Measurements from ENCODE around the gene TMA7.

The TMA7 gene

GRCh38 chr3:48423883-48424695 lies 16.0 kb upstream of the TMA7 start:
- H3K4me3 ChIP-seq (replicated peaks; ENCODE audit: low read depth, low read length): no peak overlapping the region
- DNase-seq (ENCODE audit: low read depth): no peak
- no peak for TF ChIP-seq CTCF (IDR thresholded peaks at IDR 0.05; ENCODE audit: low read length, missing control alignments)

GRCh38 chr3:48425281-48425812 lies 14.7 kb upstream of the TMA7 start:
- DNase-seq (ENCODE audit: low read depth): no peak
- H3K4me3 ChIP-seq (replicated peaks; ENCODE audit: low read depth, low read length): no peak overlapping the region
- TF ChIP-seq CTCF (IDR thresholded peaks at IDR 0.05; ENCODE audit: low read length, missing control alignments): no peak

- no peak for TF ChIP-seq CTCF (IDR thresholded peaks at IDR 0.05; ENCODE audit: low read length, missing control alignments)
- no peak overlapping the region for H3K4me3 ChIP-seq (replicated peaks; ENCODE audit: low read depth, low read length)
- DNase-seq (ENCODE audit: low read depth): no peak
Observed at GRCh38 chr3:48426401-48426909, 13.6 kb upstream of the TMA7 start.

GRCh38 chr3:48426944-48427629 lies 13.0 kb upstream of the TMA7 start:
- TF ChIP-seq CTCF (IDR thresholded peaks at IDR 0.05; ENCODE audit: low read length, missing control alignments): no peak
- no peak for DNase-seq (ENCODE audit: low read depth)
- H3K4me3 ChIP-seq (replicated peaks; ENCODE audit: low read depth, low read length): no peak overlapping the region

- no peak for TF ChIP-seq CTCF (IDR thresholded peaks at IDR 0.05; ENCODE audit: low read length, missing control alignments)
- no peak overlapping the region for H3K4me3 ChIP-seq (replicated peaks; ENCODE audit: low read depth, low read length)
Observed at GRCh38 chr3:48427630-48427962, 12.5 kb upstream of the TMA7 start.

GRCh38 chr3:48428088-48428571 lies 11.9 kb upstream of the TMA7 start:
- DNase-seq (ENCODE audit: low read depth): no peak
- no peak for TF ChIP-seq CTCF (IDR thresholded peaks at IDR 0.05; ENCODE audit: low read length, missing control alignments)

More at GRCh38 chr3:48427630-48427962, 12.5 kb upstream of the TMA7 start:
- no peak for DNase-seq (ENCODE audit: low read depth)

More at GRCh38 chr3:48428088-48428571, 11.9 kb upstream of the TMA7 start:
- H3K4me3 ChIP-seq (replicated peaks; ENCODE audit: low read depth, low read length): peak overlapping the region; percentile 63
